GM21367 (cell line): ENCODE data around the gene PNPLA2.

Experiments used
- ATAC-seq: cut with Tn5 transposase; IDR thresholded peaks from one replicate; pipeline ENCODE4 v1.9.1; 2021; ENCODE audit not compliant: unreplicated experiment

PNPLA2 gene

GRCh38 chr11:855796-856195 lies 37.1 kb downstream of the PNPLA2 start:
- no peak for ATAC-seq

GRCh38 chr11:856397-856796 lies 37.7 kb downstream of the PNPLA2 start:
- no peak for ATAC-seq

- ATAC-seq, result no peak
Measured at GRCh38 chr11:858053-858761, 39.5 kb downstream of the PNPLA2 start.

- ATAC-seq, result no peak
Measured at GRCh38 chr11:858762-859339, 40.1 kb downstream of the PNPLA2 start.

GRCh38 chr11:859394-860131 lies 40.8 kb downstream of the PNPLA2 start:
- no peak for ATAC-seq

GRCh38 chr11:860234-861104 lies 41.8 kb downstream of the PNPLA2 start:
- ATAC-seq, result no peak

- no peak for ATAC-seq
Measured at GRCh38 chr11:861105-861479, 42.4 kb downstream of the PNPLA2 start.

- no peak for ATAC-seq
Measured at GRCh38 chr11:862081-862661, 43.5 kb downstream of the PNPLA2 start.

GRCh38 chr11:862696-863022 lies 43.9 kb downstream of the PNPLA2 start:
- ATAC-seq, result no peak

GRCh38 chr11:863023-863909 lies 44.6 kb downstream of the PNPLA2 start:
- no peak for ATAC-seq

GRCh38 chr11:863910-864827 lies 45.5 kb downstream of the PNPLA2 start:
- ATAC-seq, result no peak

GRCh38 chr11:864898-865297 lies 46.2 kb downstream of the PNPLA2 start:
- ATAC-seq, result no peak

- no peak for ATAC-seq
Measured at GRCh38 chr11:865462-866430, 47.0 kb downstream of the PNPLA2 start.

GRCh38 chr11:866481-866880 lies 47.8 kb downstream of the PNPLA2 start:
- ATAC-seq, result no peak

- ATAC-seq, result no peak
Measured at GRCh38 chr11:867856-868358, 49.2 kb downstream of the PNPLA2 start.

- no peak for ATAC-seq
Measured at GRCh38 chr11:868394-868793, 49.7 kb downstream of the PNPLA2 start.

GRCh38 chr11:868802-869201 lies 50.1 kb downstream of the PNPLA2 start:
- no peak for ATAC-seq
